ENCODE measurements around the gene HIGD1A. TPM values are rescaled to one million over a fixed set of nuclear protein-coding genes. Genes with fewer than 3 reads are reported as not detected.

HIGD1A gene
- total and polyA plus RNA-seq, 2 of the 8 experiments (the other 6 are each of a cell fraction or from before 2014, with no cell fraction given): 67.3 to 95.4 TPM

DNA sequence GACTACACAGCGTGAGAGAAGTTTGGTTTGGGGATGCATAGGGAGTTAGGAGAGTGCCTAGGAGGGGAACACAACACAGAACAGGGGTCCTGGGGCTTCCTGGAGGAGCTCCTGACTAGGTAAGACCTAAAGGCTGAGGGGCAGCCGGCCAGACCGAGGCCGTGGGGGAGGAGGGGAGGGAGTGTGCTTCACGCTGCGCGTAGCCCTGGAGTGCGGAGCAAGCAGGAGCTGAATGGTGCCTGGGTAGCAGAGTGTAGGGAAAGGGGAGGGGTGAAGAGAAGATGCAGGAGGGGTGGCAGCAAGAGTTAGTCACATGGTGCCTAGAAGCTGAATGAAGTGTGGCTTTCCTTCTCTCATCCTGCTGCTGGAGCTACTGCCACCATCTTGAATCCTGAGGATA is 69.3 kb downstream of the HIGD1A start:
- H2AK5ac ChIP-seq (ENCODE audit: low read depth, low read length): peak overlapping the region; percentile 49; the same call in 1 of the 2 replicates
- no peak overlapping the region for H2AFZ ChIP-seq (ENCODE audit: low read length)
- CTCF ChIA-PET (ENCODE audit: partially characterized antibody): interaction anchor here (0.8 to 4.6 kb wide), 13 partner anchors 10 to 192 kb away, joined by 3 to 28 read pairs (median 4); partner anchors contain the start of gene ZBTB47
- H2BK15ac ChIP-seq (ENCODE audit: low read length): 0 out of 2 replicates have a peak overlapping the region, but pooled peaks have one; percentile 66
- peak overlapping the region; percentile 38 for H2BK120ac ChIP-seq (replicated peaks; ENCODE audit: low read depth, low read length)
- no peak overlapping the region for H3K9ac ChIP-seq (replicated peaks in 1 of 4; ENCODE audit: extremely low read depth in 1 of 4, low read depth in 3 of 4, low read length in 3 of 4)
- H3K23me2 ChIP-seq (ENCODE audit: low read depth, low read length): no peaks in the 10 kb centered on the region
- no peak overlapping the region for H3K4me2 ChIP-seq (ENCODE audit: insufficient read depth in 1 of 2, low read depth in 2 of 2, low read length in 2 of 2)
- peaks cover 0 to 33% (median 18%) of the 10 kb centered on the region in 4 experiments; a peak in 5 of 7 replicates for H3K4me1 ChIP-seq (replicated peaks in 1 of 4; ENCODE audit: control insufficient read depth in 3 of 4, insufficient read depth in 4 of 4, low read length in 3 of 4)
- no peak overlapping the region for H3K27ac ChIP-seq (ENCODE audit: low read depth, low read length)
- DNase-seq (ENCODE audit: low read depth in 1 of 2, low spot score in 2 of 2) (peak in 1 of 2 experiments; percentile 48), FAIRE-seq (no peak)
- H3K9me3 ChIP-seq (ENCODE audit: insufficient read depth in 2 of 2, low read depth in 1 of 2, low read length in 1 of 2): no peaks in the 10 kb centered on the region
- H3K4me3 ChIP-seq (ENCODE audit: extremely low read depth in 1 of 4, insufficient read depth in 2 of 4, low read depth in 3 of 4, low read length in 4 of 4): no peak overlapping the region
- no peak overlapping the region; the same call in 1 of the 2 replicates for H4K8ac ChIP-seq (ENCODE audit: extremely low read depth, insufficient read depth, low read length)
- H3K79me1 ChIP-seq (ENCODE audit: low read depth, low read length): no peaks in the 10 kb centered on the region
- no peaks in the 10 kb centered on the region for H3K79me2 ChIP-seq (ENCODE audit: control insufficient read depth in 1 of 2, insufficient read depth in 2 of 2, low read length in 2 of 2)
- POLR2A ChIA-PET (ENCODE audit: partially characterized antibody): interaction anchor here (0.8 kb wide), 1 partner anchor 149 kb away, joined by 4 read pairs; no protein-coding TSS in a partner anchor
- no peak overlapping the region for H3K4ac ChIP-seq (replicated peaks; ENCODE audit: insufficient read length, low read depth, low read length)
- no peak overlapping the region for H3K56ac ChIP-seq (replicated peaks; ENCODE audit: insufficient read length, low read depth, low read length)
- 78% methylated on average over 8 of the region's 8 CpGs; no CpG with 5 or more reads in 1 of the 2 experiments for WGBS, 2 experiments (ENCODE audit: extremely low coverage in 1 of 2, insufficient coverage in 1 of 2, insufficient read length in 1 of 2, insufficient replicate concordance in 2 of 2, low coverage in 1 of 2, low lambda C conversion rate in 2 of 2, missing lambda C conversion rate in 1 of 2)
- H2BK5ac ChIP-seq (ENCODE audit: low read depth, low read length): peak overlapping the region; percentile 88; the same call in 1 of the 2 replicates
- peak overlapping the region; percentile 94 for H4K91ac ChIP-seq (replicated peaks; ENCODE audit: insufficient read length, low read length)
- no peak overlapping the region for H3K23ac ChIP-seq (ENCODE audit: insufficient read length)
- H4K5ac ChIP-seq (ENCODE audit: insufficient read length, low read depth, low read length): no peak overlapping the region
- H3K27me3 ChIP-seq (replicated peaks in 1 of 4; ENCODE audit: control insufficient read depth in 3 of 4, extremely low read depth in 1 of 4, insufficient read depth in 3 of 4, low read length in 3 of 4): 0 out of 7 replicates have a peak, but pooled peaks cover 0 to 3% (median 0%) of the 10 kb centered on the region in 4 experiments
- no peaks in the 10 kb centered on the region for H4K20me1 ChIP-seq (replicated peaks in 1 of 2; ENCODE audit: control insufficient read depth in 1 of 2, insufficient read depth in 2 of 2, low read length in 2 of 2)
- H2BK20ac ChIP-seq (ENCODE audit: low read length): peak overlapping the region; percentile 100
- no peaks in the 10 kb centered on the region for H3K36me3 ChIP-seq (ENCODE audit: control insufficient read depth in 2 of 4, insufficient read depth in 4 of 4, low read length in 3 of 4)
- H2BK12ac ChIP-seq (ENCODE audit: low read depth, low read length): peak overlapping the region; percentile 86; the same call in 1 of the 2 replicates
- peak overlapping the region; percentile 62 for H3K18ac ChIP-seq (ENCODE audit: extremely low read depth, low read length)
- no peak overlapping the region for H3K14ac ChIP-seq (ENCODE audit: insufficient read length)
- TF ChIP-seq HDAC6 (IDR thresholded peaks at IDR 0.05; ENCODE audit: low read depth, low read length): no peak
- TF ChIP-seq BRCA1 (IDR thresholded peaks at IDR 0.05; ENCODE audit: low read depth, low read length): no peak
- no peak for TF ChIP-seq MAFK (IDR thresholded peaks at IDR 0.05; ENCODE audit: low read depth, low read length)
- no peak for TF ChIP-seq CBX5 (IDR thresholded peaks at IDR 0.05; ENCODE audit: low read depth, low read length)
- TF ChIP-seq JUN (IDR thresholded peaks at IDR 0.05; ENCODE audit: low read depth, low read length): no peak
- no peak for TF ChIP-seq POLR2AphosphoS5 (IDR thresholded peaks at IDR 0.05; ENCODE audit: low read depth, low read length)
- no peak for TF ChIP-seq CHD2 (IDR thresholded peaks at IDR 0.05; ENCODE audit: low read length)
- TF ChIP-seq SP1 (IDR thresholded peaks at IDR 0.05; ENCODE audit: low read depth, low read length): no peak
- TF ChIP-seq NANOG (IDR thresholded peaks at IDR 0.05; ENCODE audit: insufficient read depth, low read depth, low read length, poor library complexity, severe bottlenecking): no peak
- no peak for TF ChIP-seq POU5F1 (IDR thresholded peaks at IDR 0.05; ENCODE audit: low read depth, low read length)
- no peak for TF ChIP-seq TAF7 (optimal IDR thresholded peaks at IDR 0.05; ENCODE audit: borderline replicate concordance, low read depth, low read length)
- no peak for TF ChIP-seq CBX8 (IDR thresholded peaks at IDR 0.05; ENCODE audit: borderline replicate concordance, low read depth, low read length)

Measured in H1 (cell line).